Astrocyte of the spinal cord (primary cell): Measurements from ENCODE around the gene C14orf132.

Experiments
- DNase-seq: peaks from one replicate; pipeline ENCODE4 v3.0.0; 2011; ENCODE audit warnings: low read depth, low spot score
- H3K4me3 ChIP-seq: 2 replicates; pipeline ENCODE4 v1.5.1; 2011; ENCODE audit warnings: low read depth, mild to moderate bottlenecking, low read length, moderate library complexity
- CTCF ChIP-seq: IDR thresholded peaks from 2 replicates; pipeline ENCODE4 v1.5.1; 2012; ENCODE audit warnings: low read depth, mild to moderate bottlenecking, low read length, inconsistent platforms
- in situ Hi-C: cut with HindIII; loops from 2 replicates; pipeline ENCODE4 v1.10.0; 2017; ENCODE audit warnings: low sequenced_read_pairs

The C14orf132 gene

GRCh38 chr14:96096639-96097610 is 57.8 kb downstream of the C14orf132 start:
- in situ Hi-C loops: no loop called here
- no peak for TF ChIP-seq CTCF
- no peak for DNase-seq
- no peak overlapping the region for H3K4me3 ChIP-seq

DNA sequence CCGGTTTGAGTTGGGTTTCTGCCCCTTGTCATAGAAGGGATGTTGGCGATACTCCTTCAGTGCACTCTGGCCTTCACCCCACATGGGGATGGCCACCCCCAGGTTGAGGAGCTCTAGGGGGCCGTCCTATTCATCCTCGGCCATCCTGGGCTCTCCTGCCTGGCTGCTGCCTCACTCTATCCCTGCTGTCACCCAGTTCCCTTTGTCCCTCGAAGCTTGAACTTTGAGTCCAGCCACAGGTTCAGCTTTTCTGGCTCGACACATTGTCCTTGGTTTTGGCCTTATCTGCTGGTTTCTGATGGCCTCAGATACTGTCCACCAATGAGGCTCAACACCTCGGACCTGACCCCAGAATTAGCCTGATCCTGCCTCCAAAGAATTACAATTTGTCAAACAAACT is 58.6 kb downstream of the C14orf132 start:
- no peak for DNase-seq
- TF ChIP-seq CTCF: no peak
- no peak overlapping the region for H3K4me3 ChIP-seq
- in situ Hi-C loops: no loop called here

DNA sequence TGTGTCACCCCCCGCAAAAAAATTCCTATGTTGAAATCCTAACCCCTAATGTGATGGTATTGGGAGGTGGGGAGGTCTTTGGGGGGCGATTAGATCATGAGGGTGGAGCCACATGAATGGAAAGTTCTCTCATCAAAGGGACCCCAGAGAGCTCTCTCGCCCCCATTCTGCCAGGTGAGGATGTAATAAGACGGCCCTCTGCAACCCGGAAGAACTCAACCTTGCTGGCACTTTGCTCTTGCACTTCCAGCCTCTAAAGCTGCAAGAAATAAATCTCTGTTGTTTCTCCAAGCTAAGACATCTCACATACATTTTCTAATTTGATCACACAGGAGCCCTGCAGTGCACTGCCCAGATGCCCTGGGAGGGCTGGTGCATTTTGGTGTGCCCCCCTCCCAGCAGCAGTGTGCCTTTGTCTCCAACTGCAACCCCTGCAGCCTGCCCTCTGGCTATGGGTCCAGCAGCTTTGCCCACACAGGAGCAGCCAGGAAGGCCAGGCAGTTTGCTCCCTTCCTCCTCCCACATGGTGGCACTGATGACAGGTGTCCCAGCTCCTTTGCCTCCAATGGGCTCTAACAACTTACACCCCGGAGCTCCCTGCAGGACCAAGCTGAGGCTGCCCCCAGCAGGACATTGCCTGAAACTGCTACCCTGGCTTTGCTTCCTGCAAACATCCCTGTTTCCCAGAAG is 59.3 kb downstream of the C14orf132 start:
- in situ Hi-C loops: no loop called here

DNA sequence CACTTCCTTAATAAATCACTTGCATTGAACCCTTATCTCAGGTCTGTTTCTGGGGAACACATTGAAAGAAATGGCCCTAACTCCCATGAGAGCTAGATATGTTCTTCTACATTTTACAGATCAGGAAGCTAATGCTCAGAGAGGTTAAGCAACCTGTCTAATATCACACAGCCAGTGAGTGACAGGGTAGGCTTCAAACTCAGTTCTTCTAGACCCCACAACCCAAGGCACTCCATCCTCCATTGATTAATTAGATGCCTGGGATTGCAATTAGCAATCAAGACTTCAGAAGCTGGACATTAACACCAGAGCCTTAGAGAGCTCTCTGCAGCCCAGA is 59.8 kb downstream of the C14orf132 start:
- no peak for TF ChIP-seq CTCF
- no peak overlapping the region for H3K4me3 ChIP-seq
- no peak for DNase-seq
- in situ Hi-C loops: no loop called here

More for the DNA sequence above, 59.3 kb downstream of the C14orf132 start:
- no peak overlapping the region for H3K4me3 ChIP-seq
- TF ChIP-seq CTCF: peak; percentile 88
- peak; percentile 53 for DNase-seq

DNA sequence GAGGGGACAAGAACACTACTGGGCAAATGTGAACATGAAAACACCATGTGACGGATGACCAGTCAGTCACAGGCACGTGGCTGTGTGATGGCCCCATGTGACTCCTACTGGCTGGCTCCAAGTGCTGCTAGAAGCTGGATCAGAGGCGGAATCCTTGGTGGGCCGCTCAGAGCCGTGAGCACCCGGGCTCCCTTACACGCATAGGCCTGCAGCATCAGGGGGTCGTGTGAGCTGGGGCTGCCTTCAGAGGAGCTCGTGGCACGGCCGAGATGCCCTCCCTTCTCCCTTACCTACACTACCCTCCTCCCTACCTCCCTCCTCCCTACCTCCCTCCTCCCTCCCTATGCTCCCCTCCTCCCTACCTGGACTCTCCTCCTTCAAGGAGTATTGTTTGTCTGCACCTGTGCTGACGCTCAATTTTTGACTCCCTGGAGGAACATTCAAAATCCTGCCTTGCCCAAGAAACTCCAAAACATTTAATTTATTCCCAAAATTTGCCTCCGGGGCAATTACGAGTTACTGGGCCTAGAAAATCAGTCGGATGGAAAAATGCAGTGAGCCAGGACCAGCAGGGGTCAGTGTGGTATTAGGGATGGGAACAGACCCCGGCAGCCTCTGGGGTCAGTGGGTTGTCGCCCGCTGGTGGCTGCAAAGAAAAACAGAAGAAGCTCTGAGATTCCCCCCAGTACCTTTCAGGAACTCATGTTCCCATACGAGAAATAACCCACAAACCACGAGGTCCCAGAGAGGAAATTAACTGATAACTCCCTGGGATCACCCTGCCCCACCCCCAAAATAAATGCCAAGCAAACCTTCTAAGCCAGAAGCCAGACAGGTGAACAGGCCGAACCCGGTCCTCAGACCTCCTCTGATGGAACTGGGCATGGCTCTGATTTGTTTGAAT is 61.3 kb downstream of the C14orf132 start:
- H3K4me3 ChIP-seq: no peak overlapping the region
- in situ Hi-C loops: no loop called here
- DNase-seq: peak; percentile 61
- TF ChIP-seq CTCF: peak; percentile 84

GRCh38 chr14:96102081-96102856 is 63.1 kb downstream of the C14orf132 start:
- DNase-seq: no peak
- no peak for TF ChIP-seq CTCF
- in situ Hi-C loops: no loop called here
- no peak overlapping the region for H3K4me3 ChIP-seq
